Measurements from ENCODE around the gene DOCK10.

DOCK10 gene

GRCh38 chr2:225069966-225070365, 27.7 kb upstream of the DOCK10 start:
- 0 out of 2 replicates have a peak, but pooled peaks cover 1% of the 10 kb centered on the region for H3K27me3 ChIP-seq
- no peak for TF ChIP-seq CTCF (IDR thresholded peaks at IDR 0.05; ENCODE audit: low read depth, low read length)
- H3K4me1 ChIP-seq = no peaks in the 10 kb centered on the region
- H3K4me3 ChIP-seq (ENCODE audit: low read depth, low read length) = no peak overlapping the region
- no peak for DNase-seq
- no peaks in the 10 kb centered on the region for H3K36me3 ChIP-seq
- H3K9me3 ChIP-seq = no peaks in the 10 kb centered on the region

GRCh38 chr2:225069477-225069876, 27.2 kb upstream of the DOCK10 start:
- H3K36me3 ChIP-seq = no peaks in the 10 kb centered on the region
- DNase-seq = no peak
- TF ChIP-seq CTCF (IDR thresholded peaks at IDR 0.05; ENCODE audit: low read depth, low read length) = no peak
- no peaks in the 10 kb centered on the region for H3K4me1 ChIP-seq
- no peak overlapping the region for H3K4me3 ChIP-seq (ENCODE audit: low read depth, low read length)
- no peaks in the 10 kb centered on the region for H3K9me3 ChIP-seq
- no peaks in the 10 kb centered on the region for H3K27me3 ChIP-seq

- Histone ChIP-seq H3K4me3 (ENCODE audit: low read depth, low read length) (no peak overlapping the region), H3K27me3 (no peaks in the 10 kb centered on the region), H3K9me3 (no peaks in the 10 kb centered on the region), H3K4me1 (no peaks in the 10 kb centered on the region), H3K36me3 (no peaks in the 10 kb centered on the region)
- TF ChIP-seq CTCF (IDR thresholded peaks at IDR 0.05; ENCODE audit: low read depth, low read length) = no peak
- DNase-seq = no peak
Measured at GRCh38 chr2:225065882-225066281, 23.6 kb upstream of the DOCK10 start.

- Histone ChIP-seq H3K4me3 (ENCODE audit: low read depth, low read length) (no peak overlapping the region), H3K4me1 (no peaks in the 10 kb centered on the region), H3K36me3 (no peaks in the 10 kb centered on the region), H3K27me3 (no peaks in the 10 kb centered on the region), H3K9me3 (no peaks in the 10 kb centered on the region)
- no peak for TF ChIP-seq CTCF (IDR thresholded peaks at IDR 0.05; ENCODE audit: low read depth, low read length)
- no peak for DNase-seq
Measured at GRCh38 chr2:225064928-225065327, 22.7 kb upstream of the DOCK10 start.

- no peak for DNase-seq
- H3K9me3 ChIP-seq = no peaks in the 10 kb centered on the region
- no peaks in the 10 kb centered on the region for H3K36me3 ChIP-seq
- H3K27me3 ChIP-seq = no peaks in the 10 kb centered on the region
- no peaks in the 10 kb centered on the region for H3K4me1 ChIP-seq
- no peak overlapping the region for H3K4me3 ChIP-seq (ENCODE audit: low read depth, low read length)
- TF ChIP-seq CTCF (IDR thresholded peaks at IDR 0.05; ENCODE audit: low read depth, low read length) = no peak
Measured at GRCh38 chr2:225064362-225064761, 22.1 kb upstream of the DOCK10 start.

GRCh38 chr2:225056330-225057073, 14.2 kb upstream of the DOCK10 start:
- Histone ChIP-seq H3K36me3 (no peaks in the 10 kb centered on the region), H3K4me1 (no peaks in the 10 kb centered on the region), H3K27me3 (no peaks in the 10 kb centered on the region), H3K4me3 (ENCODE audit: low read depth, low read length) (no peak overlapping the region), H3K9me3 (no peaks in the 10 kb centered on the region)
- no peak for DNase-seq
- TF ChIP-seq CTCF (IDR thresholded peaks at IDR 0.05; ENCODE audit: low read depth, low read length) = no peak

All from BE2C (cell line).